ENCODE measurements around the gene CENPH. TPM values are rescaled to one million over a fixed set of nuclear protein-coding genes. Genes with fewer than 3 reads are reported as not detected.

Gene CENPH
- total and polyA plus RNA-seq, 2 donors (not counting 3 experiments of a cell fraction or from before 2014, with no cell fraction given): 6.5 to 16.4 TPM

DNA sequence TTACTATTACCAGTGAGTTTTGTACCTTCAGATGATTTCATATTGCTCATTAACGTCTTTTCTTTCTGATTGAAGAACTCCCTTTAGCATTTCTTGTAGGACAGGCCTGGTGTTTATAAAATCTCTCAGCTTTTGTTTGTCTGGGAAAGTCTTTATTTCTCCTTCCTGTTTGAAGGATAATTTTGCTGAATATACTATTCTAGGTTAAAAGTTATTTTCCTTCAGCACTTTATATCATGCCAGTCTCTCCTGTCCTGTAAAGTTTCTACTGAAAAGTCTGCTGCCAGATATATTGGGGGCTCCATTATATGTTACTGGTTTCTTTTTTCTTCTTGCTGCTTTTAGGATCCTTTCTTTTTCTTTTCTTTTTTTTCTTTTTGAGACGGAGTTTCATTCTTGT lies 58.6 kb downstream of the CENPH start:
- dilution Hi-C loops (cut with MboI; ENCODE audit: extremely low pct_ligation_motif_present, low sequenced_read_pairs) (no loop called here), intact Hi-C loops (cut with micrococcal nuclease) (no loop called here)
- H3K9me3 ChIP-seq (replicated peaks; ENCODE audit: control insufficient read depth, insufficient read depth, low read length): no peaks in the 10 kb centered on the region
- POLR2A ChIA-PET: no interaction called here
- DNase-seq (ENCODE audit: low read depth, low spot score) (no peak), FAIRE-seq (no peak)
- no peak overlapping the region for H3K4me3 ChIP-seq (replicated peaks in 1 of 3; ENCODE audit: insufficient read depth in 1 of 3, low read depth in 1 of 3, low read length in 3 of 3)
- H3K27me3 ChIP-seq (ENCODE audit: control insufficient read depth in 2 of 2, insufficient read depth in 2 of 2, low read length in 2 of 2): no peaks in the 10 kb centered on the region
- no peak for TF ChIP-seq MYC (IDR thresholded peaks at IDR 0.05; ENCODE audit: low read depth, low read length)
- TF ChIP-seq POLR2AphosphoS5 (IDR thresholded peaks at IDR 0.05; ENCODE audit: insufficient read depth, low read depth, low read length): no peak
- TF ChIP-seq, protein P1, sequence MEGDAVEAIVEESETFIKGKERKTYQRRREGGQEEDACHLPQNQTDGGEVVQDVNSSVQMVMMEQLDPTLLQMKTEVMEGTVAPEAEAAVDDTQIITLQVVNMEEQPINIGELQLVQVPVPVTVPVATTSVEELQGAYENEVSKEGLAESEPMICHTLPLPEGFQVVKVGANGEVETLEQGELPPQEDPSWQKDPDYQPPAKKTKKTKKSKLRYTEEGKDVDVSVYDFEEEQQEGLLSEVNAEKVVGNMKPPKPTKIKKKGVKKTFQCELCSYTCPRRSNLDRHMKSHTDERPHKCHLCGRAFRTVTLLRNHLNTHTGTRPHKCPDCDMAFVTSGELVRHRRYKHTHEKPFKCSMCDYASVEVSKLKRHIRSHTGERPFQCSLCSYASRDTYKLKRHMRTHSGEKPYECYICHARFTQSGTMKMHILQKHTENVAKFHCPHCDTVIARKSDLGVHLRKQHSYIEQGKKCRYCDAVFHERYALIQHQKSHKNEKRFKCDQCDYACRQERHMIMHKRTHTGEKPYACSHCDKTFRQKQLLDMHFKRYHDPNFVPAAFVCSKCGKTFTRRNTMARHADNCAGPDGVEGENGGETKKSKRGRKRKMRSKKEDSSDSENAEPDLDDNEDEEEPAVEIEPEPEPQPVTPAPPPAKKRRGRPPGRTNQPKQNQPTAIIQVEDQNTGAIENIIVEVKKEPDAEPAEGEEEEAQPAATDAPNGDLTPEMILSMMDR (IDR thresholded peaks at IDR 0.05; ENCODE audit: extremely low read depth in 1 of 2, insufficient read depth in 1 of 2, low read depth in 1 of 2, low read length in 2 of 2): no peak
- no peak for TF ChIP-seq POLR2A (IDR thresholded peaks at IDR 0.05; ENCODE audit: low read depth, low read length)
- no peak for TF ChIP-seq JUN (IDR thresholded peaks at IDR 0.05; ENCODE audit: borderline replicate concordance, insufficient read depth, insufficient read length, low read depth)
- TF ChIP-seq, protein P2, sequence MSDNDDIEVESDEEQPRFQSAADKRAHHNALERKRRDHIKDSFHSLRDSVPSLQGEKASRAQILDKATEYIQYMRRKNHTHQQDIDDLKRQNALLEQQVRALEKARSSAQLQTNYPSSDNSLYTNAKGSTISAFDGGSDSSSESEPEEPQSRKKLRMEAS (IDR thresholded peaks at IDR 0.05; ENCODE audit: insufficient read depth, insufficient read length): no peak
- no peak for TF ChIP-seq FOS (IDR thresholded peaks at IDR 0.05; ENCODE audit: borderline replicate concordance, insufficient read depth, low read length)
- TF ChIP-seq GATA2 (IDR thresholded peaks at IDR 0.05; ENCODE audit: insufficient read depth, insufficient read length, low read depth, low read length): no peak
- no peak for TF ChIP-seq EZH2 (IDR thresholded peaks at IDR 0.05; ENCODE audit: borderline replicate concordance, low read depth, low read length, severe bottlenecking)
- H3K4me1 ChIP-seq (ENCODE audit: control insufficient read depth, extremely low read depth, insufficient read depth, low read length): no peaks in the 10 kb centered on the region
- H4K20me1 ChIP-seq (replicated peaks; ENCODE audit: control insufficient read depth, extremely low read depth, insufficient read depth, low read length): no peaks in the 10 kb centered on the region
- H3K4me2 ChIP-seq (ENCODE audit: insufficient read depth, low read length): no peak overlapping the region
- H2AFZ ChIP-seq (ENCODE audit: low read depth, low read length): no peak overlapping the region
- BruUV-seq (replicated peaks): no TSS peak
- no peaks in the 10 kb centered on the region for H3K36me3 ChIP-seq (ENCODE audit: control insufficient read depth in 2 of 2, extremely low read depth in 1 of 2, insufficient read depth in 2 of 2, low read length in 2 of 2)
- H3K9me1 ChIP-seq (replicated peaks; ENCODE audit: control insufficient read depth, extremely low read depth, insufficient read depth, low read length): no peaks in the 10 kb centered on the region
- CTCF ChIA-PET: no interaction called here
- no peak overlapping the region for H3K9ac ChIP-seq (replicated peaks; ENCODE audit: extremely low read depth, insufficient read depth, low read length)
- no peak overlapping the region for H3K27ac ChIP-seq (ENCODE audit: insufficient read depth, low read depth, low read length)
- peaks cover 87% of the 10 kb centered on the region for H3K79me2 ChIP-seq (ENCODE audit: control insufficient read depth, insufficient read depth, low read length)

Data from endothelial cell of umbilical vein (primary cell).